ENCODE measurements around the gene SEC31A.

DNA sequence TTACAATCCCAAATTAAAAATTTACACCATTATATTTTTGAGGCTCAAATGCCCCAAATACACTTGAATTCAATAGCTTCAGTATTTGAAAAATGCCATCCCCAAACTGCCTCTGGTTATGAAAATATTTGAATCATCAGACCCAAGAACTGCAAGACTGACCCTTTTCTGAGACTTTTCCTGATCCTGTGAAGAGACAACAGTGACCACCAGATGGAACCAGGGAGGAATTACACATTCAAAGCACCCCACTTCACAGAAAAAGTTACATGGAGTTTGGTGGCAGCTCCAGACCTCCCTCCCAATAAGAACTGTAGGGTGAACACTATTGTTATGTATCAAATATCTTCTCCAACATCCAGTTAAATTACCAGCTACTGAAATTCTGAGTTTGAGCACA, 48.4 kb downstream of the SEC31A start:
- TF ChIP-seq, protein P1, sequence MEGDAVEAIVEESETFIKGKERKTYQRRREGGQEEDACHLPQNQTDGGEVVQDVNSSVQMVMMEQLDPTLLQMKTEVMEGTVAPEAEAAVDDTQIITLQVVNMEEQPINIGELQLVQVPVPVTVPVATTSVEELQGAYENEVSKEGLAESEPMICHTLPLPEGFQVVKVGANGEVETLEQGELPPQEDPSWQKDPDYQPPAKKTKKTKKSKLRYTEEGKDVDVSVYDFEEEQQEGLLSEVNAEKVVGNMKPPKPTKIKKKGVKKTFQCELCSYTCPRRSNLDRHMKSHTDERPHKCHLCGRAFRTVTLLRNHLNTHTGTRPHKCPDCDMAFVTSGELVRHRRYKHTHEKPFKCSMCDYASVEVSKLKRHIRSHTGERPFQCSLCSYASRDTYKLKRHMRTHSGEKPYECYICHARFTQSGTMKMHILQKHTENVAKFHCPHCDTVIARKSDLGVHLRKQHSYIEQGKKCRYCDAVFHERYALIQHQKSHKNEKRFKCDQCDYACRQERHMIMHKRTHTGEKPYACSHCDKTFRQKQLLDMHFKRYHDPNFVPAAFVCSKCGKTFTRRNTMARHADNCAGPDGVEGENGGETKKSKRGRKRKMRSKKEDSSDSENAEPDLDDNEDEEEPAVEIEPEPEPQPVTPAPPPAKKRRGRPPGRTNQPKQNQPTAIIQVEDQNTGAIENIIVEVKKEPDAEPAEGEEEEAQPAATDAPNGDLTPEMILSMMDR (IDR thresholded peaks at IDR 0.05 in 8 of 11, conservative IDR thresholded peaks at IDR 0.05 in 3 of 11), result no peak
- TF ChIP-seq POLR2A (IDR thresholded peaks at IDR 0.05) (no peak), POLR2AphosphoS5 (IDR thresholded peaks at IDR 0.05) (no peak)
